HepG2 (cell line): ENCODE data around the gene MORC3.

Experiments used
- CREB1 ChIP-seq, 2 experiments: fragments of 450-650 bp in 1 of 2; IDR thresholded peaks; 2 replicates each; pipeline ENCODE4 v1.6.1; 2016 to 2017; ENCODE audit warnings: control low read depth in 1 of 2, mild to moderate bottlenecking in 1 of 2, missing compliant biosample characterization in 1 of 2, missing genetic modification characterization in 1 of 2
- POLR2A ChIP-seq, 2 experiments: IDR thresholded peaks; 2 replicates each; pipeline ENCODE4 v1.6.1; 2011; ENCODE audit warnings: low read depth in 2 of 2, low read length in 2 of 2, mild to moderate bottlenecking in 1 of 2, moderate library complexity in 1 of 2; ENCODE audit not compliant: insufficient read depth in 1 of 2
- ZBTB34 ChIP-seq: sonication (generic); formaldehyde crosslinking; IDR thresholded peaks from 2 replicates; pipeline ENCODE4 v1.8.0; 2022; ENCODE audit warnings: mild to moderate bottlenecking, missing genetic modification reagents
- ZNF543 ChIP-seq: sonication (generic); formaldehyde crosslinking; IDR thresholded peaks from 2 replicates; pipeline ENCODE4 v1.4.0; 2020; ENCODE audit warnings: mild to moderate bottlenecking, missing genetic modification reagents

GRCh38 chr21:36306872-36307534 lies 13.0 kb upstream of the MORC3 start:
- TF ChIP-seq ZNF543 (CRISPR knock-in tag) (no peak), CREB1 (IDR thresholded peaks at IDR 0.05) (no peak), CREB1 (CRISPR knock-in tag; IDR thresholded peaks at IDR 0.05) (no peak), POLR2A (IDR thresholded peaks at IDR 0.05; ENCODE audit: insufficient read depth in 1 of 2, low read depth in 2 of 2, low read length in 2 of 2) (no peak), ZBTB34 (CRISPR knock-in tag) (no peak)
